ENCODE data around the gene ZC3H4. TPM values are rescaled to one million over a fixed set of nuclear protein-coding genes. Genes with fewer than 3 reads are reported as not detected.

Gene ZC3H4
- total RNA-seq, 4 donors from 2014 or later = 22.5 to 28.7 (median 24.9) TPM

DNA sequence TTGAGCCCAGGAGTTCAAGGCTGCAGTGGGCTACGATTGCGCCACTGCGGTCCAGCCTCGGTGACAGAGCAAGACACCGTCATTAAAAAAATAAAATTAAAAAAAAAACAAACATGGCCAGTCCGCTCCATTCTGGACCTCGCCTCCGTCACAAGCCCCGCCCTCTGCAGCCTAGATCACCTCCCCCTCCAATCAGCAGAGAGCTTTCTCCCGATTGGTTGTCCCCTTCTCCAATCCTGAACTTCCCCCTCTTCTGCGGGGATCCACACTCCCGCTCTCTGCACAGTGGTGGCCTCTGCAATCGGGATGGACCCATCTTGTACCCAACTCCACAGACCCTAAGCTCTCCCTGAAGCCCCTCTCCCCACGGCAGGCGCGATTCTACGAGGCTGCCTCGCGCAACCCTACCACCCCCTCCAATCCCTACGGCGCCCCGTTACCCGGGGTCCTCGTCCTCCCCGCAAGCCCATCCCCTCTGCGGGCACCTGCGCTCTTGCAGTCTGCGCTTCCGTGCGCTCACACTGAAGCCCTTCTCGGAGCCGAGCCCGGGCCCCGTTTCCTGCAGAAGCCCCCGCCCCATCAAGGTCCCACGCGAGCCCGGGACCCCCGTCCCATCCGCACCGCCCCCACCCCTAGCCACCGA, 65.7 kb downstream of the ZC3H4 start:
- TF ChIP-seq POLR2A (IDR thresholded peaks at IDR 0.05) = no peak
- TF ChIP-seq EP300 (IDR thresholded peaks at IDR 0.05) = no peak
- TF ChIP-seq POLR2AphosphoS5 (IDR thresholded peaks at IDR 0.05) = no peak
- TF ChIP-seq, protein P1, sequence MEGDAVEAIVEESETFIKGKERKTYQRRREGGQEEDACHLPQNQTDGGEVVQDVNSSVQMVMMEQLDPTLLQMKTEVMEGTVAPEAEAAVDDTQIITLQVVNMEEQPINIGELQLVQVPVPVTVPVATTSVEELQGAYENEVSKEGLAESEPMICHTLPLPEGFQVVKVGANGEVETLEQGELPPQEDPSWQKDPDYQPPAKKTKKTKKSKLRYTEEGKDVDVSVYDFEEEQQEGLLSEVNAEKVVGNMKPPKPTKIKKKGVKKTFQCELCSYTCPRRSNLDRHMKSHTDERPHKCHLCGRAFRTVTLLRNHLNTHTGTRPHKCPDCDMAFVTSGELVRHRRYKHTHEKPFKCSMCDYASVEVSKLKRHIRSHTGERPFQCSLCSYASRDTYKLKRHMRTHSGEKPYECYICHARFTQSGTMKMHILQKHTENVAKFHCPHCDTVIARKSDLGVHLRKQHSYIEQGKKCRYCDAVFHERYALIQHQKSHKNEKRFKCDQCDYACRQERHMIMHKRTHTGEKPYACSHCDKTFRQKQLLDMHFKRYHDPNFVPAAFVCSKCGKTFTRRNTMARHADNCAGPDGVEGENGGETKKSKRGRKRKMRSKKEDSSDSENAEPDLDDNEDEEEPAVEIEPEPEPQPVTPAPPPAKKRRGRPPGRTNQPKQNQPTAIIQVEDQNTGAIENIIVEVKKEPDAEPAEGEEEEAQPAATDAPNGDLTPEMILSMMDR (IDR thresholded peaks at IDR 0.05) = no peak
- Histone ChIP-seq H3K9me3 (no peaks in the 10 kb centered on the region), H3K4me3 (peak overlapping the region; percentile 99 to 100), H3K27ac (peak overlapping the region; percentile 91 to 98 (median 92)), H3K27me3 (no peaks in the 10 kb centered on the region), H3K4me1 (peaks cover 0 to 21% (median 3%) of the 10 kb centered on the region in 3 donors), H3K36me3 (peaks cover 0 to 28% of the 10 kb centered on the region in 2 donors)
- WGBS, 2 donors (ENCODE audit: low coverage in 1 of 2) = 0 to 1% methylated on average over 8 to 17 of the region's 42 CpGs
- ATAC-seq = peak; percentile 84

DNA sequence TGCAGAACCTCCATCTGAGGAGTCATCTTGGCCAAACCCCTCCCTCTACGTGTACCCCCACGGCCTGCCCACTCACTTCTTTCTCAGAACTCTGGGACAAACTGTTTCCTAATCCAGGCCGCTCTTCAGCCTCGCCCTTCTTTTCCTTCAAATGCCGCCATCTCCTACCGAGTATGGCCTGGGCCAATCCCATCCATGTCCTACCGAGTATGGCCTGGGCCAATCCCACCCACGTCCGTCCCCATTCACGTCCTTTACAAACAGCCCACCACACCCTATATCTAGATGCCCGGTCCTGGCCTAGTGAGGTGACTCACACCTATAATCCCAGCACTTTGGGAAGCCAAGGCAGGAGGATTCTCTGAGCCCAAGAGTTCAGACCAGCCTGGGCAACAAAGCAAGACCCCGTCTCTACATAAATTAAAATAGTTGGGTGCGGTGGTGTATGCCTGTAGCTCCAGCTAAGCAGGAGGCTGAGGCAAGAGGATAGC, 66.3 kb downstream of the ZC3H4 start:
- Histone ChIP-seq H3K36me3 (peaks cover 0 to 31% of the 10 kb centered on the region in 2 donors), H3K27ac (peak overlapping the region in 2 of 4 donors; percentile 92 to 93), H3K27me3 (no peaks in the 10 kb centered on the region), H3K4me1 (peaks cover 0 to 21% (median 3%) of the 10 kb centered on the region in 3 donors), H3K4me3 (peak overlapping the region; percentile 99 to 100), H3K9me3 (no peaks in the 10 kb centered on the region)
- TF ChIP-seq EP300 (IDR thresholded peaks at IDR 0.05) (no peak), POLR2AphosphoS5 (IDR thresholded peaks at IDR 0.05) (no peak), POLR2A (IDR thresholded peaks at IDR 0.05) (no peak)
- TF ChIP-seq, protein P1 (IDR thresholded peaks at IDR 0.05) = no peak
- no peak for ATAC-seq
- WGBS, 2 donors (ENCODE audit: low coverage in 1 of 2) = 79 to 85% methylated on average over 6 to 10 of the region's 13 CpGs

DNA sequence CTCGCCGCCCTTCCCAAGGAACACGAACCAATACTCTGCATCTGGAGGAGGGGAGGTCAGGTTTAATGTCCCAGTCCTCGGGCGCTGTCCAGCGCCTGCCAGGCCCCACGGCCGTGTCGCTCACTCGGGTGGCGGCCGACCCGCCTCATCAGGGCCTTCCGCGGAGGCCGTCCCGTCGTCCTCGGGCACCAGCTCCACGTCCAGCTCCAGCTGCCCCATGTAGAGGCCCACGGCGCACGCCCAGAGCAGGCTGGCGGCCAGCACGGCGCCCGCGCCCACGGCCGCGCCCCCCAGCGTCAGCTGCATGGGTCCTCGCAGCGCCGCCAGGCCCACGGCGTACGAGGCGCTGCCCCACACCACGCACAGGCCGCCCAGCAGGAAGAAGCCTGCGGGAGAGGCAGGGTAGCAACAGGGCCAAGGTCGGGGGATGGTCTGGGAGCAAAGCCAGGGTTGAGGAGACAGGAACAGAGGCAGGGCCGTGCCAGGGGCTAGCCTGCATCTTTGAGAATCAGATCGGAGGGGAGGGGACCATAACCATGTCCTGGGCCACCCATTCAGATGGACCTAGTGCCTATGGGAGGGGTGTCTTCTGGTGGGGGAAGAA, 67.6 kb downstream of the ZC3H4 start:
- no CpG with 5 or more reads among the region's 45 CpGs for WGBS, 2 donors (ENCODE audit: low coverage in 1 of 2)
- no peak for ATAC-seq
- TF ChIP-seq EP300 (IDR thresholded peaks at IDR 0.05) = no peak
- TF ChIP-seq, protein P1 (IDR thresholded peaks at IDR 0.05) = no peak
- TF ChIP-seq POLR2A (IDR thresholded peaks at IDR 0.05) = no peak
- no peak for TF ChIP-seq POLR2AphosphoS5 (IDR thresholded peaks at IDR 0.05)

GRCh38 chr19:47044946-47045866, 68.4 kb downstream of the ZC3H4 start:
- peaks cover 0 to 21% (median 3%) of the 10 kb centered on the region in 3 donors for H3K4me1 ChIP-seq
- TF ChIP-seq, protein P1 (IDR thresholded peaks at IDR 0.05) = no peak
- no peak for TF ChIP-seq EP300 (IDR thresholded peaks at IDR 0.05)
- TF ChIP-seq POLR2A (IDR thresholded peaks at IDR 0.05) = no peak
- TF ChIP-seq POLR2AphosphoS5 (IDR thresholded peaks at IDR 0.05) = no peak
- no peak overlapping the region for H3K4me3 ChIP-seq
- ATAC-seq = no peak
- 96% methylated on average over 12 of the region's 56 CpGs; no CpG with 5 or more reads in 1 of the 2 donors for WGBS, 2 donors (ENCODE audit: low coverage in 1 of 2)
- no peaks in the 10 kb centered on the region for H3K27me3 ChIP-seq
- no peak overlapping the region for H3K27ac ChIP-seq
- peaks cover 0 to 31% of the 10 kb centered on the region in 2 donors for H3K36me3 ChIP-seq
- no peaks in the 10 kb centered on the region for H3K9me3 ChIP-seq

More for the DNA sequence above, 67.6 kb downstream of the ZC3H4 start:
- H3K27ac ChIP-seq = no peak overlapping the region
- H3K9me3 ChIP-seq = no peaks in the 10 kb centered on the region
- H3K4me1 ChIP-seq = peaks cover 0 to 21% (median 3%) of the 10 kb centered on the region in 3 donors
- no peak overlapping the region for H3K4me3 ChIP-seq
- H3K36me3 ChIP-seq = peaks cover 0 to 31% of the 10 kb centered on the region in 2 donors
- no peaks in the 10 kb centered on the region for H3K27me3 ChIP-seq

All from gastroesophageal sphincter (tissue), 4 donors.